ENCODE measurements around the gene MSRB1. TPM values are rescaled to one million over a fixed set of nuclear protein-coding genes. Genes with fewer than 3 reads are reported as not detected.

Gene MSRB1
- total and polyA plus RNA-seq, 9 of the 15 experiments (the other 6 are each of a cell fraction or from before 2014, with no cell fraction given): 5.4 to 33.7 (median 25.7) TPM

DNA sequence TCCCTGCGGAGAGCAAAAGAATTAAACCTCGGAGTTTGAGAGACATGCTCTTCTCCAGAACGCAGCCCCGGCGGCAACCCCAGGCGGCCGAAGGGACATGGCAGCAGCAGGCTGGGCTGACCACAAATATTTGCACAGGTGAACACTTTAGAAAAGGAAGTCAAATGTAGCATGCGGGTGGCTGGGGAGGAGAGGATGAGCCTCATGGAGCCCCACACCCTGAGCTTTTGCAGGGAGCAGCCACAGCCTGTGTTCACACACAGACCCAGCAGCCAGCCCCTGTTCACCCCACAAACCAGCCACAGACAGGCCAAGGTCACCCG lies 42.6 kb downstream of the MSRB1 start:
- in situ Hi-C loops (cut with MboI): no loop called here
- intact Hi-C loops (cut with micrococcal nuclease): no loop called here
- no peak overlapping the region for H3K9ac ChIP-seq (ENCODE audit: insufficient read depth in 1 of 2, low read depth in 2 of 2, low read length in 2 of 2)
- ATAC-seq: no peak
- H3K4me1 ChIP-seq (replicated peaks in 1 of 2; ENCODE audit: control insufficient read depth in 2 of 2, insufficient read depth in 2 of 2, low read length in 2 of 2): peaks cover 0 to 23% of the 10 kb centered on the region in 2 experiments; a peak in 2 of 5 replicates
- H3K9me1 ChIP-seq (ENCODE audit: control insufficient read depth, insufficient read depth, low read length): no peaks in the 10 kb centered on the region
- no peak overlapping the region for H3K27ac ChIP-seq (ENCODE audit: extremely low read depth, low read depth, low read length)
- ChIA-PET CTCF (ENCODE audit: low intra/inter-chr PET ratio) (no interaction called here), POLR2A (interaction anchor here (0.9 to 1.0 kb wide), 2 partner anchors 14 to 314 kb away, joined by 3 read pairs; partner anchors contain the start of gene PGP)
- DNase-seq (ENCODE audit: extremely low read depth in 1 of 4, low spot score in 3 of 4): no peak
- no peak overlapping the region for H3K4me2 ChIP-seq (ENCODE audit: insufficient read depth, low read length)
- 8% methylated on average over 9 of the region's 9 CpGs for WGBS (ENCODE audit: insufficient coverage, low coverage, missing lambda C conversion rate)
- peaks cover 50 to 73% of the 10 kb centered on the region in 2 experiments for H3K27me3 ChIP-seq (ENCODE audit: control insufficient read depth in 2 of 2, insufficient read depth in 2 of 2, low read length in 2 of 2)
- H3K79me2 ChIP-seq (ENCODE audit: control insufficient read depth, insufficient read depth, low read length): no peaks in the 10 kb centered on the region
- no peak overlapping the region for H2AFZ ChIP-seq (ENCODE audit: low read depth, low read length)
- no peak for FAIRE-seq
- H3K36me3 ChIP-seq (ENCODE audit: control insufficient read depth, insufficient read depth, low read length): no peaks in the 10 kb centered on the region
- no peaks in the 10 kb centered on the region for H3K9me3 ChIP-seq (replicated peaks; ENCODE audit: control insufficient read depth, insufficient read depth, low read depth, low read length)
- BruUV-seq (replicated peaks): no TSS peak
- 0 out of 2 replicates have a peak, but pooled peaks cover 8% of the 10 kb centered on the region for H4K20me1 ChIP-seq (replicated peaks; ENCODE audit: control insufficient read depth, insufficient read depth, low read length)
- no peak overlapping the region for H3K4me3 ChIP-seq
- TF ChIP-seq C11orf30 (IDR thresholded peaks at IDR 0.05; ENCODE audit: low read depth): no peak
- no peak for TF ChIP-seq ATF4 (CRISPR knock-in tag; IDR thresholded peaks at IDR 0.05)
- TF ChIP-seq, protein P1, sequence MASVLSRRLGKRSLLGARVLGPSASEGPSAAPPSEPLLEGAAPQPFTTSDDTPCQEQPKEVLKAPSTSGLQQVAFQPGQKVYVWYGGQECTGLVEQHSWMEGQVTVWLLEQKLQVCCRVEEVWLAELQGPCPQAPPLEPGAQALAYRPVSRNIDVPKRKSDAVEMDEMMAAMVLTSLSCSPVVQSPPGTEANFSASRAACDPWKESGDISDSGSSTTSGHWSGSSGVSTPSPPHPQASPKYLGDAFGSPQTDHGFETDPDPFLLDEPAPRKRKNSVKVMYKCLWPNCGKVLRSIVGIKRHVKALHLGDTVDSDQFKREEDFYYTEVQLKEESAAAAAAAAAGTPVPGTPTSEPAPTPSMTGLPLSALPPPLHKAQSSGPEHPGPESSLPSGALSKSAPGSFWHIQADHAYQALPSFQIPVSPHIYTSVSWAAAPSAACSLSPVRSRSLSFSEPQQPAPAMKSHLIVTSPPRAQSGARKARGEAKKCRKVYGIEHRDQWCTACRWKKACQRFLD (CRISPR knock-in tag; IDR thresholded peaks at IDR 0.05): no peak
- TF ChIP-seq, protein P2, sequence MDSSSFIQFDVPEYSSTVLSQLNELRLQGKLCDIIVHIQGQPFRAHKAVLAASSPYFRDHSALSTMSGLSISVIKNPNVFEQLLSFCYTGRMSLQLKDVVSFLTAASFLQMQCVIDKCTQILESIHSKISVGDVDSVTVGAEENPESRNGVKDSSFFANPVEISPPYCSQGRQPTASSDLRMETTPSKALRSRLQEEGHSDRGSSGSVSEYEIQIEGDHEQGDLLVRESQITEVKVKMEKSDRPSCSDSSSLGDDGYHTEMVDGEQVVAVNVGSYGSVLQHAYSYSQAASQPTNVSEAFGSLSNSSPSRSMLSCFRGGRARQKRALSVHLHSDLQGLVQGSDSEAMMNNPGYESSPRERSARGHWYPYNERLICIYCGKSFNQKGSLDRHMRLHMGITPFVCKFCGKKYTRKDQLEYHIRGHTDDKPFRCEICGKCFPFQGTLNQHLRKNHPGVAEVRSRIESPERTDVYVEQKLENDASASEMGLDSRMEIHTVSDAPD (CRISPR knock-in tag; IDR thresholded peaks at IDR 0.05): no peak
- TF ChIP-seq ZNF282 (CRISPR knock-in tag; IDR thresholded peaks at IDR 0.05): no peak
- no peak for TF ChIP-seq KAT2B (IDR thresholded peaks at IDR 0.05; ENCODE audit: low read depth, low read length)
- TF ChIP-seq, protein P3, sequence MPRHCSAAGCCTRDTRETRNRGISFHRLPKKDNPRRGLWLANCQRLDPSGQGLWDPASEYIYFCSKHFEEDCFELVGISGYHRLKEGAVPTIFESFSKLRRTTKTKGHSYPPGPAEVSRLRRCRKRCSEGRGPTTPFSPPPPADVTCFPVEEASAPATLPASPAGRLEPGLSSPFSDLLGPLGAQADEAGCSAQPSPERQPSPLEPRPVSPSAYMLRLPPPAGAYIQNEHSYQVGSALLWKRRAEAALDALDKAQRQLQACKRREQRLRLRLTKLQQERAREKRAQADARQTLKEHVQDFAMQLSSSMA (CRISPR knock-in tag; IDR thresholded peaks at IDR 0.05): no peak
- TF ChIP-seq ZSCAN32 (CRISPR knock-in tag; IDR thresholded peaks at IDR 0.05): no peak
- no peak for TF ChIP-seq CGGBP1 (CRISPR knock-in tag; IDR thresholded peaks at IDR 0.05)
- TF ChIP-seq RERE (CRISPR knock-in tag; IDR thresholded peaks at IDR 0.05; ENCODE audit: borderline replicate concordance): no peak
- no peak for TF ChIP-seq SMARCA5 (IDR thresholded peaks at IDR 0.05)
- no peak for TF ChIP-seq RAD51 (IDR thresholded peaks at IDR 0.05; ENCODE audit: borderline replicate concordance, low read depth)
- TF ChIP-seq TFAM (CRISPR knock-in tag; conservative IDR thresholded peaks at IDR 0.05): no peak
